ENCODE data around the gene IQSEC1.

IQSEC1 gene

GRCh38 chr3:12924437-12924836, 148.8 kb downstream of the IQSEC1 start:
- FAIRE-seq: no peak

DNA sequence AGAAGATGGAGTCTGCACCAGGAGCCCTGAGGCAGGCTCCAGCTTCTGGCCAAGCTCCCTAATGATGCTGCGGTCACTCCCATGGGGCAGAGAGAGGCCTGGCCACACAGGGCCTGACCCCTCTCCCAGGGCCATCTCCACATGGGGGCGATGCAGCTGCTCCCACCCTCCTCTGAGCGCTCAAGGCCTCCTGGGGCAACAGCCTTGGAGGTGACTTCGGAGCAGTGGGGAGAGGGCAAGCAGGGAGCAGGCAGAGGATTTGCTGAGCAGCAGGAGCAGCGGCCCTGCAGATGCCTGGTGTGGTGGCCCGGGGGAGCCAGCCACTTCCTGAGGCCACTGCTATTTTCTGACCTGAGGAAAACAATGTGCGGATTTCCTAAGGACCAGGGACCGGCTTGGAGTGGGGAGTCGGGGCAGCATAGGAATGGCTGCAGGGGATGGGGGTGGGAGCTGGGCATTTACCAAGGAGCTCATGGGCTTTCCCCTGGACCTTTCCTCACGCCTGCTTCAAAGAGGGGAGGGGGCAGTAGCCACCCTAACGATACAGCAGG, 150.3 kb downstream of the IQSEC1 start:
- no peak for FAIRE-seq

DNA sequence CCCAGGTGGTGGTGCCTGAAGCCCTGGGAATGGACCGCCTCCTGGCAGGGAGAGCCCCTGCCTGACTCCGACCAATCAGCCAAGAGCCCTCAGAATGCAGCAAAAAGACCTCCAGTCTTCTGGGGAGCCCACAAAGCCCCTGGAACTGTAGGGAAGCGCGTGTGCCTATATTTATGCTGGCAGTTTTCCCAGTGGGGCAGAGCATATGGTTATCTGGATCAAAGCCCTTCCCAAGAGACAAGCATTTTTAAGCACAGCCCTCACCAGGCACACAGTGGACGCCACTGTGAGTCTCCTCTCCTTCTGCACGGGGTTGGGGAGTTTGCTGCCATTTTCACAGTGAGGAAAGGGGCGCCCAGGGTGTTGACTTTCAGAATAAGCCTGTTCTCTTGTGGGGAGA, 150.9 kb downstream of the IQSEC1 start:
- no peak for FAIRE-seq

DNA sequence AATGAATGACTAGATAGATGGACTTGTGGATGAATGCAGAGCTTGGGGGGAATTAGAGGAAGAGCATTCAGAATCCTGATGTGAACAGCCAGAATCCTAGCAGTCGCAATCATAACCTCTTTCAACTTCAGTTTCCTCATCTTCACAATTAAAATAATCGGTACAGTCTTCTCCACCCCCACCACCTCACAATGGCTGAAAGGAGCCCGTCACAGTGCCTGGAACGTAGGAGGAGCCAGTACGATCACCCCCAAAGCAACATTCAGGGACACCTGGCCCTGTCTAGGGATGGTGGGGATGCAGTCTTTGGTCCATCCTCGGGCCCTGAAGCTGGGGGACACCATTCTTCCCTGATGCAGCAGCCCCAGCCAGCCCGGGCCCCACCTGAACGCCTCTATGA, 151.5 kb downstream of the IQSEC1 start:
- FAIRE-seq: no peak

DNA sequence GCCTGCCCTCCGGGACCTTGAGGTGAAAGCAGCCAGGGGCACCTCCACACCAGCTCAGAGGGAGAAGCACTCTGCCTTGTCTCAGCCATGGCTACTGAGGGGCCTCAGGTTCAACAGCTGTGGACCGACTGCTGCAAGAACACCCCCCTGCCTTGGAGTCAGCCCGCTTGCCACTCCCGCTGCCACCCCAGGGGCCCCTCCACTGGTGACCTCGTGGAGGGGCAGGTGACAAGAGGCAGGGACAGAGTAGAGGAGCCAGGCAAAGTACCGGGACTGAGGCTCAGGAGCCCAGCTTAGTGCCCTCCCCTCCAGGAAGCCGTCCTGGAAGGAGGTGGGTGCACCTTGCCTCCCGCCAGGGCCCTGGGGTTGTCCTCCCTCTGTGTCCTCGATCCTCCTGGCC, 152.3 kb downstream of the IQSEC1 start:
- FAIRE-seq: no peak

- no peak for FAIRE-seq
Measured at GRCh38 chr3:12919205-12919604, 154.0 kb downstream of the IQSEC1 start.

GRCh38 chr3:12918231-12918630, 155.0 kb downstream of the IQSEC1 start:
- FAIRE-seq: no peak

GRCh38 chr3:12916159-12916558, 157.1 kb downstream of the IQSEC1 start:
- FAIRE-seq: no peak

- FAIRE-seq: no peak
Measured at GRCh38 chr3:12914088-12914487, 159.1 kb downstream of the IQSEC1 start.

DNA sequence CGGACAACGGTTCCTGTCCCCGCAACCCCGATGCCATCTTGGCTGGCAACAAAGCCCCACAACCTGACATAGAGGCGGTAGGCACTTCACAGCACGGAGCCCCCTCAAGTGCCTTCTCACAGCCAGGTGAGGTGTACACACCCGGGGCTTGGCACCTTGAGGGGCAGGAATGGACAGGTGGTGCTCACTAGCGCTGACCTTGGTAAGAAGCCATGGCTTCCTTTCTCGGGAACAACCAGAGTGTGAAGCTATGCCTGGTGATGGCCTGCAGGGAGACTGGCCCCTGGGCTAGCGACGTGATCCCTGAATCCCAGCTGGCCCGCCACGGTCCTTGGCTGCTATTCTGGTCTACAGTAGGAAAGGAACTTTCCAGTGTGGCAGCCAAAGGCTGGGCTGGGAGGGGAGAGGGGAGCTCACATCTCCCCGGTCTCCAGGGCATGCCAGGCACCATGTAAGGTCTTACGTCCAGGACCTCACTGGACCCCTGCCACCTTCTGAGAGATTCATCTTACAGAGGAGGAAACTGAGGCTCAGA, 161.3 kb downstream of the IQSEC1 start:
- no peak for FAIRE-seq

DNA sequence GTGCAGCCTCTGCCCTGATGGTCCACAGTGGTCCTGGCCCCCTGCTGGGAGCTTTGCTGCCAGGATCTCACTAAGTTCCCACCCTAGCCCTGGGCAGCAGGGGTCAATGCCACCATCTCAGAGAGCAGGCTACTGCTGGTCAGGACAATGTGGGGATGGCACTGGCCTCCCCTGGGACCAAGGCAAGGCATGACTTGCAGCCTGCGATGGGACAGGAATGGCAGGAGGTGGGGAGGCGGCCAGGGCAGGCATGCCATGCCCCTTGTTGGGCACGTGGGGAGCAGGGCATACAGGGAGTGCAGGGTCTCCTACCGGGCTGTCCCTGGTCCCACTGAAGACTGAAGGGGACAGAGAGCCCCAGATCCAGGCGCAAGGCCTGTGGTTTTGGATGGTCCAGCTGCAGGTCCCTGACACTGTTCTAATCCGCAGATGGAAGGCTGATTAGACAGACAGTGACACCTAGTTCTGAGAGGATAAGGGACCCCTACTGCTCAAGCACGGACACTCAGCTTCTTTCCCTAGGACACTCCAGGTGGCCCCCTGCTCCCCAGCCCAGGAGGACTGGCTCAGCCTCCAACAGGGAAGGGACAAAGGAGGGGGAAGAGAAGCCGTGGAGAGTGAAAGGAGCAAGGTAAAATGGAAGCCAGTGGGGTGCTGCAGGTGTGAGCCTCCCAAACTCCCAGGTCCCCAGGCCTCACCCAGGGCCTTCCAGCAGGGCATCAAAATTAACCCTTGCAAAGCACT, 162.7 kb downstream of the IQSEC1 start:
- FAIRE-seq: no peak

GRCh38 chr3:12909710-12910109, 163.5 kb downstream of the IQSEC1 start:
- FAIRE-seq: no peak

- no peak for FAIRE-seq
Measured at GRCh38 chr3:12908859-12909258, 164.4 kb downstream of the IQSEC1 start.

DNA sequence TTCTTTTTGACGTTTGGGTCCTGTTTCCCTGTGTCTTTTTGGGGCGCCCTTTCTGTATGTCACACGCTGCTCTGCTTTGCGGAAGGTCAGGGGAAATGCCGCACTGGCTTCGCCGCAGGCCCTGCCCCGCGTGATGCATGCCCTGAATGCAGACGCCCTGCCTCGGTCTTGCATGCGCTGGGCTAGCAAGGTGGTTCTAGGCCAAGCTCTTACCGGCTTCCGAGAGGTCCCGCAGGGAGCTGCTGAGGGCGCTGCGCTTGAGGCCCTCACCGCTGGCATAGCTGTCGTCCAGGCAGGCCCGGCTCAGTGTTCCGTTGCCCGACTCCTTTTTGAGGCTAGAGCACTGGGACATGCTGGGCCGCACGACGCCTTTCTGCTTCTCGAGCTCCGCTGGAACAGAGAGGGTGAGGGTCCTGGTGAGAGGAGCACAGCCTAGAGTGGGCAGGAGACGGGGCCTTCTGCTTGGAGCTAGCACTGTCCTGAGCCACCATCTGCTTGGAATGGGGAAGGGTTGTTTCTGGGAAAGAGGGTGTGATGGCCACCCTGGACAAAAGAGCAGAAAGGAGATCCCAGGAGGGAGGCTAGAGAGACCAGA, 165.0 kb downstream of the IQSEC1 start:
- FAIRE-seq: no peak

DNA sequence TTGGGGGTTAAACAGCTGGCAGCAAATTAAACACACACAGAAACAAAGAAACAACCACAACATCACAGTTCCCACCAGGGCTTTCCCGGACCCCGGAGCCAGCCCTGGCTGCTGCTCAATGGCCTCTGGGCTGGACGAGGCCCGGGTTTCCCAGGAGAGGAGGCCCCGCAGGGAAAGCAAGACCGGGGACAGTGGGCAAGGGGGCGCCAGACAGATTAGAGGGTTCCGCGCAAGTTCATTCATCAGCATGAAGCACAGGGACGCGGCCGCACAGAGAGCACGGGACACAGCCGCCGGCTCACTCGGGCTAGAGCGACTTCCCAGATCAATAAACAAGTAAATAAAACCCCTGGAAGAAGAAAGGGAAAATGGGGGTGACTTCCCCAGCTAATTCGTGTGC, 165.5 kb downstream of the IQSEC1 start:
- FAIRE-seq: no peak

DNA sequence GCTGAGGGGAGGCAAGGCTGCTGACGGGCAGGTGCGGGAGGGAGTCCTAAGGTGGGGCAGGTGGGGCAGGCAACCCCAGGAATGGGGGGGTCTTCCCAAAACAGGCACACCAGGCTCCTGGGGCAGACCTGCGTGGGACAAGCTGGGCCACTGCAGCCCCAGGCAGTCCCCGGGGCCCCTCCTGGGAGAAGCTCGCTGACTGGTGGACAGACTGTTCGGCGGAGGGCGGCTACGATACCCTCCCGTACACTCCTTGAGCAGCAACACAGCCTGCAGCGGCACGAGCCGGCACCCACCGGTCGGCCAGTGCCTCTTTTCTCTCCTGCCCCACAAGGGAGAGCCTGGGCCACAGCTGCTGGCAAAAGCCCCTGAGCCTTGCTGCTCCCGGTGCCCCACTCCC, 165.9 kb downstream of the IQSEC1 start:
- no peak for FAIRE-seq

GRCh38 chr3:12906916-12907290, 166.3 kb downstream of the IQSEC1 start:
- no peak for FAIRE-seq

DNA sequence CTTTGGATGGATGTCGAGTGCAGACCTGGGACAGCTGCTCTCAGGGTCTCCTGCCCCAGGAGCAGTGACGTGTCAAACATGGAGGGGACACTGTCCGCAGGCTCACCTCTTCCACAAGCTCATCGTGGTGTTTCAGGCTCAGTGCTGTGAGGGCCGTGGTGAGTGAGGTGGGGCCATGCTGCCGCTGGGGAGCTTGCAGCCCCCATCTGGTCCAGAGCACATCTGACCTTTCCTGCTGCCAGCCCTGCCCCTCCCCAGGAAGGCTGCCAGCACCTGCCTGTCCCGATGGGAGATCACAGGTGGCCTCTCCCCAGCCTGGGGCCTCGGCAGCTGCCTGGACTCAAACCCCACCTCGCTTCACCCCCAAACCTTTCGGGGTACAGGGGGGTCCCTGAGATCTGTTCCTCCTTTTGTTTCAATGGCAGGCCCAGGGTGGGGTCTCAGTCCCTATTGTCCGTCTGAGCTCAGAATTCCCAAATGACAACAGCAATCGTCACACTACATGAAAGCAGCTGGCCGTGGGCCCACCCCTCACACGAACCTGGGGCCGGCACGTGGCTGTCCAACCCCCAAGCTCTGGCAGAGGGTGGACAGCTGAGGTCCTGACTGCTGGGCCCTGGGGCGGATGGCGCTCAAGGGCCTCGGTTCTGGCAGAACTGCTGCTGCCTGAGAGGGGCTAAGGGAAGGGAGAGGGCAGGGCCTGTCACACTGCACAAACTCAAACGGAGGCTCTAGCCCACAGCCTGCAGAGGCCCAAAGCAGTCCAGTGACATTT, 166.9 kb downstream of the IQSEC1 start:
- no peak for FAIRE-seq

GRCh38 chr3:12905316-12906071, 167.7 kb downstream of the IQSEC1 start:
- no peak for FAIRE-seq

DNA sequence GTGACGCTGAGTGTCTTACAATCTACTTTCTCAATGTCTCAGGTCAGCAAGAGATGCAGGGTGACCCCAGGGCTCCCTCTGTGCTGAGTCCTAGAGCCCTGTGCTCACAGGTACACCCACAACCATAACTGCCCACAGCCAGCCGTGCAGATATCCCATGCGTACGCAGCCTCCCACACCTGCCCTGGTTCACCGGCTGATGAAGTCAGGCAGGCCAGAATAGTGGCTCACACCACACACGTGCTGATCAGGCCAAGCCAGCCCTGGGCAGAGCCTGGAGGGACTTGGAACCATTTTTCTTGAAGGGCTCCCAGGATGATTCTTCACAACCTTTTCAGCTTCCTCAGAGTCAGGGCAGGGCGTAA, 168.3 kb downstream of the IQSEC1 start:
- no peak for FAIRE-seq

DNA sequence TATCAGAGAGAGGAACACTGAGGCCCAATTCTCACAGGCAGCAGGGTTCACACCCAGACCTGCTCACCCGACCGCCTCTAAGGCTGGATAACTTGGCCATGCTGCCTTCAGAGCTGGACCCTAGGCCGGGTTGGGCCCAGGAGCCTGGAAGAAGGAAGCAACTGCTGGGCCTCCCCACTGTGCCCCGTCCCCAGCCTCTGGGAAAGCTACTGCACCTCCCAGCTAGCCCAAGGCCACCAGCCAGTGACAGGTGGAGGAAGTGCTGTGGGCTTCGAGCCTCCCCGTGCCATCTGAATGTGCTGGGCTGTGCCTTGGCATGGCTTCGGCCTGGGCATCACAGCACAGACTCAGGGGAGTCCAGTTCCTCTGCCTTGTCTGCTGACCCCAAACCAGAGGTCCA, 169.3 kb downstream of the IQSEC1 start:
- FAIRE-seq: no peak

GRCh38 chr3:12903000-12903800, 170.0 kb downstream of the IQSEC1 start:
- FAIRE-seq: no peak

All from endometrium (tissue), 2 donors.